Myometrial cell (primary cell): ENCODE results near the gene ZNF185. TPM values are rescaled to one million over a fixed set of nuclear protein-coding genes. Genes with fewer than 3 reads are reported as not detected.

ENCODE experiments used
- total RNA-seq: library from RNA; depleted of rRNA; stranded (reverse); fragments of >200 nt; gene quantifications from 2 replicates; pipeline ENCODE4 v1.2.3, GENCODE V29; 2015

Gene ZNF185
- total RNA-seq: 2.5 and 3.2 TPM in 2 replicates

GRCh38 chrX:152897222-152898131, at the start of gene ZNF185:
ZNF185 (plus strand) TSS chrX:152898067; CDS start chrX:152914490, 16,423 bp downstream.

Other genes with a start within 250 kb of the ZNF185 start
- not detected in 2 replicates for gene MAGEA3, start 199.3 kb upstream of the ZNF185 start, total RNA-seq
- gene CSAG2, start 188.8 kb upstream of the ZNF185 start, total RNA-seq: not detected in 2 replicates
- gene MAGEA2B, start 183.4 kb upstream of the ZNF185 start, total RNA-seq: not detected in 2 replicates
- gene CSAG1, start 164.3 kb upstream of the ZNF185 start, total RNA-seq: not detected in 2 replicates
- not detected in 2 replicates for gene MAGEA12, start 164.3 kb upstream of the ZNF185 start, total RNA-seq
- gene MAGEA2, start 144.2 kb upstream of the ZNF185 start, total RNA-seq: not detected in 2 replicates
- gene CSAG3, start 138.8 kb upstream of the ZNF185 start, total RNA-seq: not detected in 2 replicates
- gene MAGEA6, start 128.4 kb upstream of the ZNF185 start, total RNA-seq: not detected in 2 replicates
- 60.0 and 68.2 TPM in 2 replicates for gene CETN2, start 67.3 kb upstream of the ZNF185 start, total RNA-seq
- 58.7 and 72.1 TPM in 2 replicates for gene NSDHL, start 67.0 kb upstream of the ZNF185 start, total RNA-seq
- gene PNMA5, start 96.0 kb downstream of the ZNF185 start, total RNA-seq: not detected in 2 replicates
- not detected in 2 replicates for gene PNMA3, start 158.4 kb downstream of the ZNF185 start, total RNA-seq
- gene PNMA6A, start 174.4 kb downstream of the ZNF185 start, total RNA-seq: 2.3 TPM in 2 replicates